ENCODE data around the gene SLC6A6. TPM values are rescaled to one million over a fixed set of nuclear protein-coding genes. Genes with fewer than 3 reads are reported as not detected.

Gene SLC6A6
- total and polyA plus RNA-seq, 2 experiments from 2014 or later = 27.5 to 150 TPM

DNA sequence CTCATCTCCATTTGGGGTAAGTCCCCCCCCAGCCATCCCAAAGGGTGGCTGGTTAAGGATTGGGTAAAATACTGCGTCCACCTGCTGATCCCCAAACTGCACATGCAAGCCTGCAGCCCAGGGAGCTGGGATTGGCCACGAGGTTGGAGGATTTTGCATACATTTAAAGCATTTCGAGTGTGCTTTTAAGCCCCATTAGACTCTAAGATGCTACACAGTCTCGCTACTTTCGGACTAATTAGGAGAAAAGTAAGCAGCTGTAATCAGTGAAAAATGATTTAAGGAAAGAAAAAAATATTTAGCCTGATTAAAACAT, 23.9 kb downstream of the SLC6A6 start:
- no peaks in the 10 kb centered on the region for H3K9me3 Mint-ChIP-seq
- Histone ChIP-seq H3K4me1 (ENCODE audit: insufficient read depth) (peaks cover 53% of the 10 kb centered on the region), H3K27ac (ENCODE audit: low read depth) (no peak overlapping the region), H3K79me2 (replicated peaks; ENCODE audit: insufficient read depth) (peaks cover 82% of the 10 kb centered on the region), H3K27me3 (ENCODE audit: insufficient read depth) (no peaks in the 10 kb centered on the region), H3K36me3 (ENCODE audit: insufficient read depth) (peaks cover under 1% of the 10 kb centered on the region; the same call in 1 of the 2 replicates), H3K9me2 (ENCODE audit: insufficient read depth) (no peaks in the 10 kb centered on the region), H3F3A (replicated peaks; ENCODE audit: low read depth) (peaks cover 3% of the 10 kb centered on the region; the same call in 1 of the 2 replicates), H2AFZ (no peak overlapping the region), H3K4me2 (no peak overlapping the region; the same call in 1 of the 2 replicates), H4K20me1 (replicated peaks; ENCODE audit: insufficient read depth) (peaks cover 28% of the 10 kb centered on the region), H3K4me3 (no peak overlapping the region)
- no peak overlapping the region for H3K27ac Mint-ChIP-seq
- H3K36me3 Mint-ChIP-seq (ENCODE audit: low read depth) = 0 out of 3 replicates have a peak, but pooled peaks cover 4% of the 10 kb centered on the region
- no peak for DNase-seq (ENCODE audit: low spot score)
- TF ChIP-seq, protein P1, sequence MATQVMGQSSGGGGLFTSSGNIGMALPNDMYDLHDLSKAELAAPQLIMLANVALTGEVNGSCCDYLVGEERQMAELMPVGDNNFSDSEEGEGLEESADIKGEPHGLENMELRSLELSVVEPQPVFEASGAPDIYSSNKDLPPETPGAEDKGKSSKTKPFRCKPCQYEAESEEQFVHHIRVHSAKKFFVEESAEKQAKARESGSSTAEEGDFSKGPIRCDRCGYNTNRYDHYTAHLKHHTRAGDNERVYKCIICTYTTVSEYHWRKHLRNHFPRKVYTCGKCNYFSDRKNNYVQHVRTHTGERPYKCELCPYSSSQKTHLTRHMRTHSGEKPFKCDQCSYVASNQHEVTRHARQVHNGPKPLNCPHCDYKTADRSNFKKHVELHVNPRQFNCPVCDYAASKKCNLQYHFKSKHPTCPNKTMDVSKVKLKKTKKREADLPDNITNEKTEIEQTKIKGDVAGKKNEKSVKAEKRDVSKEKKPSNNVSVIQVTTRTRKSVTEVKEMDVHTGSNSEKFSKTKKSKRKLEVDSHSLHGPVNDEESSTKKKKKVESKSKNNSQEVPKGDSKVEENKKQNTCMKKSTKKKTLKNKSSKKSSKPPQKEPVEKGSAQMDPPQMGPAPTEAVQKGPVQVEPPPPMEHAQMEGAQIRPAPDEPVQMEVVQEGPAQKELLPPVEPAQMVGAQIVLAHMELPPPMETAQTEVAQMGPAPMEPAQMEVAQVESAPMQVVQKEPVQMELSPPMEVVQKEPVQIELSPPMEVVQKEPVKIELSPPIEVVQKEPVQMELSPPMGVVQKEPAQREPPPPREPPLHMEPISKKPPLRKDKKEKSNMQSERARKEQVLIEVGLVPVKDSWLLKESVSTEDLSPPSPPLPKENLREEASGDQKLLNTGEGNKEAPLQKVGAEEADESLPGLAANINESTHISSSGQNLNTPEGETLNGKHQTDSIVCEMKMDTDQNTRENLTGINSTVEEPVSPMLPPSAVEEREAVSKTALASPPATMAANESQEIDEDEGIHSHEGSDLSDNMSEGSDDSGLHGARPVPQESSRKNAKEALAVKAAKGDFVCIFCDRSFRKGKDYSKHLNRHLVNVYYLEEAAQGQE (IDR thresholded peaks at IDR 0.05; ENCODE audit: unreplicated experiment) = no peak
- TF ChIP-seq EZH2phosphoT487 (IDR thresholded peaks at IDR 0.05; ENCODE audit: unreplicated experiment) (no peak), POLR2AphosphoS5 (IDR thresholded peaks at IDR 0.05; ENCODE audit: low read depth) (no peak), CREB1 (CRISPR knock-in tag; IDR thresholded peaks at IDR 0.05; ENCODE audit: low read depth) (no peak), JUNB (IDR thresholded peaks at IDR 0.05; ENCODE audit: unreplicated experiment) (no peak), ZNF114 (CRISPR knock-in tag; IDR thresholded peaks at IDR 0.05) (no peak), STAT1 (IDR thresholded peaks at IDR 0.05; ENCODE audit: unreplicated experiment) (no peak), EZH2 (IDR thresholded peaks at IDR 0.05; ENCODE audit: low read depth, unreplicated experiment) (no peak), ZNF331 (CRISPR knock-in tag; IDR thresholded peaks at IDR 0.05; ENCODE audit: low read depth) (no peak), NANOG (IDR thresholded peaks at IDR 0.05; ENCODE audit: borderline replicate concordance) (no peak)
- TF ChIP-seq, protein P2, sequence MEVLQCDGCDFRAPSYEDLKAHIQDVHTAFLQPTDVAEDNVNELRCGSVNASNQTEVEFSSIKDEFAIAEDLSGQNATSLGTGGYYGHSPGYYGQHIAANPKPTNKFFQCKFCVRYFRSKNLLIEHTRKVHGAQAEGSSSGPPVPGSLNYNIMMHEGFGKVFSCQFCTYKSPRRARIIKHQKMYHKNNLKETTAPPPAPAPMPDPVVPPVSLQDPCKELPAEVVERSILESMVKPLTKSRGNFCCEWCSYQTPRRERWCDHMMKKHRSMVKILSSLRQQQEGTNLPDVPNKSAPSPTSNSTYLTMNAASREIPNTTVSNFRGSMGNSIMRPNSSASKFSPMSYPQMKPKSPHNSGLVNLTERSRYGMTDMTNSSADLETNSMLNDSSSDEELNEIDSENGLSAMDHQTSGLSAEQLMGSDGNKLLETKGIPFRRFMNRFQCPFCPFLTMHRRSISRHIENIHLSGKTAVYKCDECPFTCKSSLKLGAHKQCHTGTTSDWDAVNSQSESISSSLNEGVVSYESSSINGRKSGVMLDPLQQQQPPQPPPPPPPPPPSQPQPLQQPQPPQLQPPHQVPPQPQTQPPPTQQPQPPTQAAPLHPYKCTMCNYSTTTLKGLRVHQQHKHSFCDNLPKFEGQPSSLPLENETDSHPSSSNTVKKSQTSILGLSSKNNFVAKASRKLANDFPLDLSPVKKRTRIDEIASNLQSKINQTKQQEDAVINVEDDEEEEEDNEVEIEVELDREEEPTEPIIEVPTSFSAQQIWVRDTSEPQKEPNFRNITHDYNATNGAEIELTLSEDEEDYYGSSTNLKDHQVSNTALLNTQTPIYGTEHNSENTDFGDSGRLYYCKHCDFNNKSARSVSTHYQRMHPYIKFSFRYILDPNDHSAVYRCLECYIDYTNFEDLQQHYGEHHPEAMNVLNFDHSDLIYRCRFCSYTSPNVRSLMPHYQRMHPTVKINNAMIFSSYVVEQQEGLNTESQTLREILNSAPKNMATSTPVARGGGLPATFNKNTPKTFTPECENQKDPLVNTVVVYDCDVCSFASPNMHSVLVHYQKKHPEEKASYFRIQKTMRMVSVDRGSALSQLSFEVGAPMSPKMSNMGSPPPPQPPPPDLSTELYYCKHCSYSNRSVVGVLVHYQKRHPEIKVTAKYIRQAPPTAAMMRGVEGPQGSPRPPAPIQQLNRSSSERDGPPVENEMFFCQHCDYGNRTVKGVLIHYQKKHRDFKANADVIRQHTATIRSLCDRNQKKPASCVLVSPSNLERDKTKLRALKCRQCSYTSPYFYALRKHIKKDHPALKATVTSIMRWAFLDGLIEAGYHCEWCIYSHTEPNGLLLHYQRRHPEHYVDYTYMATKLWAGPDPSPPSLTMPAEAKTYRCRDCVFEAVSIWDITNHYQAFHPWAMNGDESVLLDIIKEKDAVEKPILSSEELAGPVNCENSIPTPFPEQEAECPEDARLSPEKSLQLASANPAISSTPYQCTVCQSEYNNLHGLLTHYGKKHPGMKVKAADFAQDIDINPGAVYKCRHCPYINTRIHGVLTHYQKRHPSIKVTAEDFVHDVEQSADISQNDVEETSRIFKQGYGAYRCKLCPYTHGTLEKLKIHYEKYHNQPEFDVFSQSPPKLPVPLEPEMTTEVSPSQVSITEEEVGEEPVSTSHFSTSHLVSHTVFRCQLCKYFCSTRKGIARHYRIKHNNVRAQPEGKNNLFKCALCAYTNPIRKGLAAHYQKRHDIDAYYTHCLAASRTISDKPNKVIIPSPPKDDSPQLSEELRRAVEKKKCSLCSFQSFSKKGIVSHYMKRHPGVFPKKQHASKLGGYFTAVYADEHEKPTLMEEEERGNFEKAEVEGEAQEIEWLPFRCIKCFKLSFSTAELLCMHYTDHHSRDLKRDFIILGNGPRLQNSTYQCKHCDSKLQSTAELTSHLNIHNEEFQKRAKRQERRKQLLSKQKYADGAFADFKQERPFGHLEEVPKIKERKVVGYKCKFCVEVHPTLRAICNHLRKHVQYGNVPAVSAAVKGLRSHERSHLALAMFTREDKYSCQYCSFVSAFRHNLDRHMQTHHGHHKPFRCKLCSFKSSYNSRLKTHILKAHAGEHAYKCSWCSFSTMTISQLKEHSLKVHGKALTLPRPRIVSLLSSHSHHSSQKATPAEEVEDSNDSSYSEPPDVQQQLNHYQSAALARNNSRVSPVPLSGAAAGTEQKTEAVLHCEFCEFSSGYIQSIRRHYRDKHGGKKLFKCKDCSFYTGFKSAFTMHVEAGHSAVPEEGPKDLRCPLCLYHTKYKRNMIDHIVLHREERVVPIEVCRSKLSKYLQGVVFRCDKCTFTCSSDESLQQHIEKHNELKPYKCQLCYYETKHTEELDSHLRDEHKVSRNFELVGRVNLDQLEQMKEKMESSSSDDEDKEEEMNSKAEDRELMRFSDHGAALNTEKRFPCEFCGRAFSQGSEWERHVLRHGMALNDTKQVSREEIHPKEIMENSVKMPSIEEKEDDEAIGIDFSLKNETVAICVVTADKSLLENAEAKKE (CRISPR knock-in tag; IDR thresholded peaks at IDR 0.05) = no peak
- TF ChIP-seq, protein P3, sequence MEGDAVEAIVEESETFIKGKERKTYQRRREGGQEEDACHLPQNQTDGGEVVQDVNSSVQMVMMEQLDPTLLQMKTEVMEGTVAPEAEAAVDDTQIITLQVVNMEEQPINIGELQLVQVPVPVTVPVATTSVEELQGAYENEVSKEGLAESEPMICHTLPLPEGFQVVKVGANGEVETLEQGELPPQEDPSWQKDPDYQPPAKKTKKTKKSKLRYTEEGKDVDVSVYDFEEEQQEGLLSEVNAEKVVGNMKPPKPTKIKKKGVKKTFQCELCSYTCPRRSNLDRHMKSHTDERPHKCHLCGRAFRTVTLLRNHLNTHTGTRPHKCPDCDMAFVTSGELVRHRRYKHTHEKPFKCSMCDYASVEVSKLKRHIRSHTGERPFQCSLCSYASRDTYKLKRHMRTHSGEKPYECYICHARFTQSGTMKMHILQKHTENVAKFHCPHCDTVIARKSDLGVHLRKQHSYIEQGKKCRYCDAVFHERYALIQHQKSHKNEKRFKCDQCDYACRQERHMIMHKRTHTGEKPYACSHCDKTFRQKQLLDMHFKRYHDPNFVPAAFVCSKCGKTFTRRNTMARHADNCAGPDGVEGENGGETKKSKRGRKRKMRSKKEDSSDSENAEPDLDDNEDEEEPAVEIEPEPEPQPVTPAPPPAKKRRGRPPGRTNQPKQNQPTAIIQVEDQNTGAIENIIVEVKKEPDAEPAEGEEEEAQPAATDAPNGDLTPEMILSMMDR (conservative IDR thresholded peaks at IDR 0.05; ENCODE audit: low read depth in 2 of 2) = no peak
- TF ChIP-seq, protein P4, sequence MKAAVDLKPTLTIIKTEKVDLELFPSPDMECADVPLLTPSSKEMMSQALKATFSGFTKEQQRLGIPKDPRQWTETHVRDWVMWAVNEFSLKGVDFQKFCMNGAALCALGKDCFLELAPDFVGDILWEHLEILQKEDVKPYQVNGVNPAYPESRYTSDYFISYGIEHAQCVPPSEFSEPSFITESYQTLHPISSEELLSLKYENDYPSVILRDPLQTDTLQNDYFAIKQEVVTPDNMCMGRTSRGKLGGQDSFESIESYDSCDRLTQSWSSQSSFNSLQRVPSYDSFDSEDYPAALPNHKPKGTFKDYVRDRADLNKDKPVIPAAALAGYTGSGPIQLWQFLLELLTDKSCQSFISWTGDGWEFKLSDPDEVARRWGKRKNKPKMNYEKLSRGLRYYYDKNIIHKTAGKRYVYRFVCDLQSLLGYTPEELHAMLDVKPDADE (IDR thresholded peaks at IDR 0.05) = no peak
- H3K4me3 Mint-ChIP-seq = no peak overlapping the region; the same call in 2 of the 3 replicates
- no peak for ATAC-seq
- H3K27me3 Mint-ChIP-seq (ENCODE audit: insufficient read depth, low read depth, poor library complexity) = peaks cover 23% of the 10 kb centered on the region
- peaks cover 74% of the 10 kb centered on the region for H3K4me1 Mint-ChIP-seq

All from GM23338 (cell line).